ENCODE data around the gene RPL5. TPM values are rescaled to one million over a fixed set of nuclear protein-coding genes. Genes with fewer than 3 reads are reported as not detected.

Gene RPL5
- total RNA-seq, 4 donors from 2014 or later, result 1,299 to 3,386 (median 2,410) TPM

- Histone ChIP-seq H3K27me3 (no peaks in the 10 kb centered on the region), H3K4me3 (no peak overlapping the region), H3K36me3 (no peaks in the 10 kb centered on the region), H3K27ac (no peak overlapping the region), H3K4me1 (peaks cover 7 to 26% of the 10 kb centered on the region in 2 donors), H3K9me3 (no peaks in the 10 kb centered on the region)
- intact Hi-C loops (cut with DNase I; ENCODE audit: low total_unique reads), result no loop called here
- TF ChIP-seq CTCF (IDR thresholded peaks at IDR 0.05) (no peak), POLR2A (IDR thresholded peaks at IDR 0.05) (no peak)
- DNase-seq, result no peak
These were observed 2.8 kb downstream of the RPL5 start for GRCh38 chr1:92834617-92835016.

GRCh38 chr1:92837062-92837461, 5.2 kb downstream of the RPL5 start:
- Histone ChIP-seq H3K27me3 (no peaks in the 10 kb centered on the region), H3K4me1 (peaks cover 7 to 26% of the 10 kb centered on the region in 2 donors), H3K9me3 (no peaks in the 10 kb centered on the region), H3K4me3 (no peak overlapping the region), H3K27ac (no peak overlapping the region), H3K36me3 (no peaks in the 10 kb centered on the region)
- TF ChIP-seq CTCF (IDR thresholded peaks at IDR 0.05) (no peak), POLR2A (IDR thresholded peaks at IDR 0.05) (no peak)
- no peak for DNase-seq
- intact Hi-C loops (cut with DNase I; ENCODE audit: low total_unique reads), result no loop called here

- Histone ChIP-seq H3K36me3 (no peaks in the 10 kb centered on the region), H3K27me3 (no peaks in the 10 kb centered on the region), H3K4me3 (no peak overlapping the region), H3K27ac (no peak overlapping the region), H3K4me1 (peaks cover 7 to 24% of the 10 kb centered on the region in 2 donors), H3K9me3 (no peaks in the 10 kb centered on the region)
- TF ChIP-seq CTCF (IDR thresholded peaks at IDR 0.05), result no peak
- TF ChIP-seq POLR2A (IDR thresholded peaks at IDR 0.05), result no peak
- no peak for DNase-seq
- intact Hi-C loops (cut with DNase I; ENCODE audit: low total_unique reads), result no loop called here
These were observed 6.7 kb downstream of the RPL5 start for GRCh38 chr1:92838519-92838918.

GRCh38 chr1:92839442-92839841, 7.6 kb downstream of the RPL5 start:
- TF ChIP-seq POLR2A (IDR thresholded peaks at IDR 0.05) (no peak), CTCF (IDR thresholded peaks at IDR 0.05) (no peak)
- Histone ChIP-seq H3K27ac (no peak overlapping the region), H3K36me3 (no peaks in the 10 kb centered on the region), H3K4me1 (peaks cover 7 to 15% of the 10 kb centered on the region in 2 donors), H3K27me3 (no peaks in the 10 kb centered on the region), H3K9me3 (no peaks in the 10 kb centered on the region), H3K4me3 (no peak overlapping the region)
- intact Hi-C loops (cut with DNase I; ENCODE audit: low total_unique reads), result no loop called here
- no peak for DNase-seq

GRCh38 chr1:92840600-92840999, 8.8 kb downstream of the RPL5 start:
- no peaks in the 10 kb centered on the region for H3K9me3 ChIP-seq
- TF ChIP-seq POLR2A (IDR thresholded peaks at IDR 0.05), result no peak
- no peak for TF ChIP-seq CTCF (IDR thresholded peaks at IDR 0.05)
- H3K4me1 ChIP-seq, result peaks cover 7 to 14% of the 10 kb centered on the region in 2 donors
- no peak for DNase-seq
- H3K27ac ChIP-seq, result no peak overlapping the region
- H3K27me3 ChIP-seq, result no peaks in the 10 kb centered on the region
- intact Hi-C loops (cut with DNase I; ENCODE audit: low total_unique reads), result no loop called here
- no peaks in the 10 kb centered on the region for H3K36me3 ChIP-seq
- no peak overlapping the region for H3K4me3 ChIP-seq
